ENCODE data around the gene TRAFD1. TPM values are rescaled to one million over a fixed set of nuclear protein-coding genes. Genes with fewer than 3 reads are reported as not detected.
"Not testable (repeated sequence)": the region's sequence is repeated elsewhere in the genome, so short reads cannot be mapped to it uniquely, and the experiment has no call there.

The TRAFD1 gene
- total and polyA plus RNA-seq, 9 of the 15 experiments (the other 6 are each of a cell fraction or from before 2014, with no cell fraction given) = 41.3 to 85.5 (median 54.5) TPM

GRCh38 chr12:112110787-112111662 lies 14.3 kb upstream of the TRAFD1 start:
- H3K27me3 ChIP-seq (ENCODE audit: control insufficient read depth in 2 of 2, insufficient read depth in 2 of 2, low read length in 2 of 2); H4K20me1 ChIP-seq (replicated peaks; ENCODE audit: control insufficient read depth, insufficient read depth, low read length); in situ Hi-C loops (cut with MboI); BruUV-seq (replicated peaks); H3K9me1 ChIP-seq (ENCODE audit: control insufficient read depth, insufficient read depth, low read length); H3K9me3 ChIP-seq (replicated peaks; ENCODE audit: control insufficient read depth, insufficient read depth, low read depth, low read length); CTCF ChIA-PET (ENCODE audit: low intra/inter-chr PET ratio); H3K4me3 ChIP-seq; ATAC-seq; TF ChIP-seq NR2C1 (IDR thresholded peaks at IDR 0.05): not testable (repeated sequence)
- Histone ChIP-seq H3K9ac (ENCODE audit: insufficient read depth in 1 of 2, low read depth in 2 of 2, low read length in 2 of 2) (peak overlapping the region; percentile 19 to 92; a peak in 2 of 4 replicates), H3K27ac (ENCODE audit: extremely low read depth, low read depth, low read length) (peak overlapping the region; percentile 88; the same call in 1 of the 3 replicates), H3K4me1 (replicated peaks in 1 of 2; ENCODE audit: control insufficient read depth in 2 of 2, insufficient read depth in 2 of 2, low read length in 2 of 2) (peaks cover 30 to 41% of the 10 kb centered on the region in 2 experiments), H3K4me2 (ENCODE audit: insufficient read depth, low read length) (peak overlapping the region; percentile 67; the same call in 1 of the 2 replicates), H3K79me2 (ENCODE audit: control insufficient read depth, insufficient read depth, low read length) (peaks cover 31% of the 10 kb centered on the region), H2AFZ (ENCODE audit: low read depth, low read length) (peak overlapping the region; percentile 91), H3K36me3 (ENCODE audit: control insufficient read depth, insufficient read depth, low read length) (peaks cover 15% of the 10 kb centered on the region)
- WGBS (ENCODE audit: insufficient coverage, low coverage, missing lambda C conversion rate) = 53% methylated on average over 20 of the region's 20 CpGs
- DNase-seq (ENCODE audit: extremely low read depth in 1 of 4, low spot score in 3 of 4) (peak in 1 of 4 experiments; percentile 68), FAIRE-seq (peak; percentile 65)
- POLR2A ChIA-PET = interaction anchor here (1.3 kb wide), 1 partner anchor 9 kb away, joined by 4 read pairs; no protein-coding TSS in a partner anchor
- intact Hi-C loops (cut with micrococcal nuclease) = loop anchor here (10.0 kb wide), 1 partner anchor 274 kb away; the partner anchor contains the start of gene HECTD4
- TF ChIP-seq RFX1 (IDR thresholded peaks at IDR 0.05) (0 out of 2 replicates have a peak, but pooled peaks have one; percentile 4), NR2C1 (tag; IDR thresholded peaks at IDR 0.05) (0 out of 2 replicates have a peak, but pooled peaks have one; percentile 21), CBFA2T3 (IDR thresholded peaks at IDR 0.05) (peak; percentile 51), BCOR (IDR thresholded peaks at IDR 0.05) (peak; percentile 50), TCF3 (CRISPR knock-in tag; IDR thresholded peaks at IDR 0.05) (peak; percentile 31; the same call in 1 of the 2 replicates), ZNF121 (CRISPR knock-in tag; conservative IDR thresholded peaks at IDR 0.05) (peak; percentile 17; the same call in 1 of the 2 replicates), EGR1 (conservative IDR thresholded peaks at IDR 0.05) (peak; percentile 25; the same call in 1 of the 2 replicates)
